HepG2 (cell line): ENCODE results near the gene SSBP4. TPM values are rescaled to one million over a fixed set of nuclear protein-coding genes. Genes with fewer than 3 reads are reported as not detected.

Experiments used
- CBFB ChIP-seq: sonication (generic); formaldehyde crosslinking; IDR thresholded peaks from 2 replicates; pipeline ENCODE4 v1.4.0; 2020; ENCODE audit warnings: missing genetic modification reagents
- HINFP ChIP-seq: sonication (generic); formaldehyde crosslinking; IDR thresholded peaks from 2 replicates; pipeline ENCODE4 v1.4.0; 2020; ENCODE audit warnings: low read depth, mild to moderate bottlenecking, missing genetic modification reagents
- LRRFIP1 ChIP-seq: sonication (generic); formaldehyde crosslinking; conservative IDR thresholded peaks from 2 replicates; pipeline ENCODE4 v1.4.0; 2020; ENCODE audit warnings: missing genetic modification reagents
- RAD51 ChIP-seq: fragments of 450-650 bp; IDR thresholded peaks from 2 replicates; pipeline ENCODE4 v1.6.1; 2016; ENCODE audit warnings: borderline replicate concordance
- STAT5B ChIP-seq: sonication (generic); formaldehyde crosslinking; IDR thresholded peaks from 2 replicates; pipeline ENCODE4 v1.4.0; 2020; ENCODE audit warnings: missing genetic modification reagents
- TBX2 ChIP-seq: sonication (generic); formaldehyde crosslinking; IDR thresholded peaks from 2 replicates; pipeline ENCODE4 v1.5.0; 2020; ENCODE audit warnings: missing genetic modification reagents, mild to moderate bottlenecking, borderline replicate concordance
- ZBTB8A ChIP-seq: sonication (generic); formaldehyde crosslinking; IDR thresholded peaks from 2 replicates; pipeline ENCODE4 v1.4.0; 2020; ENCODE audit warnings: mild to moderate bottlenecking, low read depth, missing genetic modification reagents, borderline replicate concordance
- ZHX1 ChIP-seq: sonication (generic); formaldehyde crosslinking; IDR thresholded peaks from 2 replicates; pipeline ENCODE4 v1.8.1; 2022; ENCODE audit warnings: low read depth, mild to moderate bottlenecking, missing genetic modification reagents
- ZNF20 ChIP-seq: sonication (generic); formaldehyde crosslinking; IDR thresholded peaks from 2 replicates; pipeline ENCODE4 v1.4.0; 2020; ENCODE audit warnings: mild to moderate bottlenecking, moderate library complexity, missing genetic modification reagents
- ZNF234 ChIP-seq: sonication (generic); formaldehyde crosslinking; conservative IDR thresholded peaks from 2 replicates; pipeline ENCODE4 v1.5.1; 2020; ENCODE audit warnings: mild to moderate bottlenecking, missing genetic modification reagents
- ZNF512 ChIP-seq: sonication (generic); formaldehyde crosslinking; IDR thresholded peaks from 2 replicates; pipeline ENCODE4 v1.4.0; 2020; ENCODE audit warnings: mild to moderate bottlenecking, missing genetic modification reagents
- ZNF550 ChIP-seq: sonication (generic); formaldehyde crosslinking; IDR thresholded peaks from 2 replicates; pipeline ENCODE4 v1.4.0; 2020; ENCODE audit warnings: mild to moderate bottlenecking, missing genetic modification reagents, borderline replicate concordance
- polyA plus RNA-seq, 8 experiments: library from polyadenylated mRNA; depleted of rRNA in 3 of 8; stranded (reverse) in 7 of 8; unstranded in 1 of 8; fragments of >200 nt; fragmentation: Illumina TruSeq in 4 of 8; extraction: Trizol in 4 of 8; gene quantifications; 2 replicates each; pipeline versions ENCODE4 v1.2.1 to v1.2.3, GENCODE V29; 2011 to 2016; ENCODE audit warnings: low read depth in 4 of 8, missing spikeins in 1 of 8, mixed read lengths in 1 of 8; ENCODE audit not compliant: insufficient read depth in 1 of 8
- total RNA-seq, 5 experiments: library from RNA; depleted of rRNA; stranded (reverse); fragments of >200 nt; fragmentation: Illumina TruSeq; extraction: Trizol; gene quantifications; 2 replicates each; pipeline ENCODE4 v1.2.3, GENCODE V29; 2016; ENCODE audit warnings: low read depth in 1 of 5

The SSBP4 gene
- total and polyA plus RNA-seq, 2 of the 13 experiments (the other 11 are each of a cell fraction or from before 2014, with no cell fraction given) = 20.8 to 39.5 TPM

GRCh38 chr19:18385675-18386542 lies 33.3 kb upstream of the SSBP4 start, which contains the start of gene GDF15 (continued):
- TF ChIP-seq HINFP (CRISPR knock-in tag) = peak; percentile 93
- peak; percentile 86 for TF ChIP-seq CBFB (CRISPR knock-in tag)
- no peak for TF ChIP-seq ZNF234 (CRISPR knock-in tag)
- peak; percentile 97 for TF ChIP-seq ZBTB8A (CRISPR knock-in tag)
- peak; percentile 86 for TF ChIP-seq TBX2
- peak; percentile 70; the same call in 1 of the 2 replicates for TF ChIP-seq ZNF512
- no peak for TF ChIP-seq ZNF20 (CRISPR knock-in tag)
- no peak for TF ChIP-seq RAD51
- peak; percentile 86 for TF ChIP-seq ZHX1 (CRISPR knock-in tag)
- TF ChIP-seq ZNF550 (CRISPR knock-in tag) = peak; percentile 87; the same call in 1 of the 2 replicates
- peak; percentile 36 for TF ChIP-seq STAT5B (CRISPR knock-in tag)
- no peak for TF ChIP-seq LRRFIP1 (CRISPR knock-in tag)
